NT2/D1 (cell line): ENCODE results near the gene TNS1.

Experiments
- YY1 ChIP-seq: IDR thresholded peaks from 2 replicates; pipeline ENCODE4 v1.6.1; 2011; ENCODE audit not compliant: insufficient read length, insufficient read depth
- ZNF274 ChIP-seq: IDR thresholded peaks from 2 replicates; pipeline ENCODE4 v1.6.1; 2011; ENCODE audit warnings: mild to moderate bottlenecking, low read depth, low read length

DNA sequence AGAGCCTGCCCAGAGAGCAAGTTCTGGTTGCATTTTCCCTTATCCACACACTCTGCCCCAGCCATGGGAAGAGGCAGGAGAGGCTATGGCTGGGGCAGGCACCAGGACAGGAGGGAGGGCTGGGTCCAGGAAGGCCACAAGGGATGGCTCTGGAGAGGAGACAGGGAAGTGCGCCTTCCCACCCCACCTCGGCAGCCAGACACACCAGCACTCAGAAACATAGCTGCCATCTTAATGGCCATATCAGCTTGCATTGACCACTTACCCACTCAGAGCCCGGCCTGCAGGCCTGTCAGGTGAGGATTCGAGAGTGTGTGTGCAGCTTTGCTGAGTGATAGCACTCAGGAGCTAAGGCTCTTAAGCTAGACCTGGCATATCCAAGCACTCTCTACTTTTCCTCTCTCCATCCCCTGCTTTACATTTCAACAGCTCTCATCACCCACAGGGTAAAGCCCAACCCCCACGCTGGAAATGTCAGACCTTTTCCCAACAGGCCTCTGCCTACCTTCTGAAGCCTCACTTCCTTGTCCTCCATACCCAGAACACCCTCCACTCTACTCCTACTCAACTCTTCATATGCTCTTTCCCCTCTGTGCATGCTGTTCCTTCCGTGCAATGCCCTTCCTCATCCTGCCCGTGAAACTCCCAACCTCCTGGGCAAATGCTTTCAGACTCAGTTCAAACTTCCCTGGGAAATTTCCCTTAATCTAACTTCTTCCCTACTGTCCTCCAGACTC, 147.9 kb downstream of the TNS1 start:
- TF ChIP-seq ZNF274 (no peak), YY1 (no peak)
